PC-9 (cell line): ENCODE results near the gene CBX5. TPM values are rescaled to one million over a fixed set of nuclear protein-coding genes. Genes with fewer than 3 reads are reported as not detected.

Experiments
- BruUV-seq: library from RNA; stranded (reverse); fragments of 400-500 nt; replicated peaks from 2 replicates; lab custom pipeline; 2021; lab: Mats Ljungman, UMichigan
- CTCF ChIA-PET: fragments of 300-600 bp; sonication (Branson Sonifier 250); formaldehyde crosslinking; loops from one replicate; lab custom pipeline; 2022; ENCODE audit warnings: antibody characterized with exemption; lab: Charles Lee
- POLR2A ChIA-PET: fragments of 300-600 bp; sonication (Branson Sonifier 250); formaldehyde crosslinking; loops from one replicate; lab custom pipeline; 2022; ENCODE audit warnings: antibody characterized with exemption; ENCODE audit not compliant: unreplicated experiment; lab: Charles Lee
- DNase-seq, 2 experiments: peaks; one replicate each; pipeline versions ENCODE4 v3.0.0 to v3.0.0-alpha.2; 2015 to 2022; ENCODE audit warnings: mixed read lengths in 1 of 2
- H2AFZ ChIP-seq: fragments of 200-600 bp; sonication (generic); 2 replicates; pipeline ENCODE4 v1.8.1; 2017; ENCODE audit warnings: antibody characterized with exemption
- H3F3A ChIP-seq: fragments of 200-600 bp; sonication (generic); 2 replicates; pipeline ENCODE4 v1.8.1; 2017; ENCODE audit warnings: antibody characterized with exemption, mild to moderate bottlenecking, low read depth; ENCODE audit not compliant: insufficient read depth
- H3K27ac ChIP-seq: fragments of 200-600 bp; sonication (generic); 2 replicates; pipeline ENCODE4 v1.6.1; 2016; ENCODE audit warnings: mixed run types
- H3K27me3 ChIP-seq: fragments of 200-600 bp; sonication (generic); 2 replicates; pipeline ENCODE4 v1.6.1; 2016; ENCODE audit warnings: low read depth, mixed run types; ENCODE audit not compliant: insufficient read depth
- H3K36me3 ChIP-seq: fragments of 200-600 bp; sonication (generic); 2 replicates; pipeline ENCODE4 v1.6.1; 2016; ENCODE audit warnings: low read depth, mixed run types
- H3K4me1 ChIP-seq: fragments of 200-600 bp; sonication (generic); replicated peaks from 2 replicates; pipeline ENCODE4 v1.6.1; 2016; ENCODE audit warnings: mixed run types; ENCODE audit not compliant: insufficient read depth
- H3K4me2 ChIP-seq: fragments of 200-600 bp; sonication (generic); 2 replicates; pipeline ENCODE4 v1.6.1; 2017; ENCODE audit warnings: mixed run types
- H3K4me3 ChIP-seq: fragments of 200-600 bp; sonication (generic); 2 replicates; pipeline ENCODE4 v1.6.1; 2016; ENCODE audit warnings: mixed run types
- H3K79me2 ChIP-seq: fragments of 200-600 bp; sonication (generic); 2 replicates; pipeline ENCODE4 v1.6.1; 2017; ENCODE audit warnings: low read depth, mixed run types
- H3K9me2 ChIP-seq: fragments of 200-600 bp; sonication (generic); 2 replicates; pipeline ENCODE4 v1.8.1; 2017; ENCODE audit warnings: mild to moderate bottlenecking; ENCODE audit not compliant: insufficient read depth
- H3K9me3 ChIP-seq: fragments of 200-600 bp; sonication (generic); 2 replicates; pipeline ENCODE4 v1.8.1; 2016; ENCODE audit warnings: low read depth; ENCODE audit not compliant: insufficient read depth
- H4K20me1 ChIP-seq: fragments of 200-600 bp; sonication (generic); 2 replicates; pipeline ENCODE4 v1.8.1; 2017; ENCODE audit not compliant: insufficient read depth
- EZH2 ChIP-seq: fragments of 200-600 bp; sonication (generic); IDR thresholded peaks from 2 replicates; pipeline ENCODE4 v1.8.0; 2017; ENCODE audit warnings: antibody characterized with exemption, low read depth
- intact Hi-C: fragments of 100-400 bp; cut with micrococcal nuclease; formaldehyde crosslinking; loops from one replicate; pipeline ENCODE4 v1.10.0; 2022; ENCODE audit not compliant: unreplicated experiment
- total RNA-seq: library from RNA; stranded (reverse); gene quantifications from 2 replicates; pipeline ENCODE4 v1.2.3, GENCODE V29; 2021
- TF ChIP-seq, protein P1 (sequence below): fragments of 200-600 bp; sonication (generic); conservative IDR thresholded peaks from 2 replicates; pipeline ENCODE4 v1.6.1; 2017; ENCODE audit warnings: mixed run types, antibody characterized with exemption, mild to moderate bottlenecking, moderate library complexity

The CBX5 gene
- total RNA-seq, 1 experiment from 2014 or later, result 154 TPM

DNA sequence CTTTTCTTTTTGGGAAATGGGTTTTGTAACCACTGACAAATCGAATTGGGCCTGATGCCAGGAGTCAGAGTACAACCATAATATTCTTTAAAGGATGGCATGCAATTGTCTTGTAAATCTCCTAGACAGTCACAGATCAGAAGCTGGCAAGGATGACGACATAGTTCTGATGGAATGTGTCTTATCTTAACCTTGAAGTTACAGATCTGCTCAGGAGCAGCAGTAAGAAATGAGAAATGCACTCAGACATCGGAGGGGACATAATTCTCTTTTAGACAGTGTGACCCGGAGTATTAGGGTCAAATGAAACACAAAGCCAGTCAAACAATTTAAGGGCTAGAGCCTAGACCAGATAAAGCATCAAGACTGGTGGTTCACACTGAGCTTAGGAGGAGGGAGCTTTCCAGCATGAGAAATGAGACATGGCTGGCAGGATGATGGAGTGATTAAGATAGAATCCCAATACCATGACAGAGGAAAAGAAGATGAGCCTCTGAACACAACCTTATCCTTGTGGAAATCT is 17.5 kb downstream of the CBX5 start:
- peak in 1 of 2 experiments; percentile 47 for DNase-seq
- intact Hi-C loops, result no loop called here
- peaks cover 59% of the 10 kb centered on the region for H3K79me2 ChIP-seq
- no peaks in the 10 kb centered on the region for H3K9me3 ChIP-seq
- no peaks in the 10 kb centered on the region for H3K9me2 ChIP-seq
- H3F3A ChIP-seq, result peaks cover 16% of the 10 kb centered on the region
- ChIA-PET CTCF (no interaction called here), POLR2A (interaction anchor here (0.5 to 1.2 kb wide), 4 partner anchors 18 to 570 kb away, joined by 3 to 16 read pairs (median 5); partner anchors contain the start of gene HNRNPA1)
- H3K4me2 ChIP-seq, result 0 out of 2 replicates have a peak overlapping the region, but pooled peaks have one; percentile 5
- no peak overlapping the region for H2AFZ ChIP-seq
- H3K4me1 ChIP-seq, result peaks cover 10% of the 10 kb centered on the region; the same call in 1 of the 2 replicates
- peak overlapping the region; percentile 17; the same call in 1 of the 2 replicates for H3K27ac ChIP-seq
- no TSS peak for BruUV-seq
- TF ChIP-seq EZH2, result no peak
- TF ChIP-seq, protein P1, sequence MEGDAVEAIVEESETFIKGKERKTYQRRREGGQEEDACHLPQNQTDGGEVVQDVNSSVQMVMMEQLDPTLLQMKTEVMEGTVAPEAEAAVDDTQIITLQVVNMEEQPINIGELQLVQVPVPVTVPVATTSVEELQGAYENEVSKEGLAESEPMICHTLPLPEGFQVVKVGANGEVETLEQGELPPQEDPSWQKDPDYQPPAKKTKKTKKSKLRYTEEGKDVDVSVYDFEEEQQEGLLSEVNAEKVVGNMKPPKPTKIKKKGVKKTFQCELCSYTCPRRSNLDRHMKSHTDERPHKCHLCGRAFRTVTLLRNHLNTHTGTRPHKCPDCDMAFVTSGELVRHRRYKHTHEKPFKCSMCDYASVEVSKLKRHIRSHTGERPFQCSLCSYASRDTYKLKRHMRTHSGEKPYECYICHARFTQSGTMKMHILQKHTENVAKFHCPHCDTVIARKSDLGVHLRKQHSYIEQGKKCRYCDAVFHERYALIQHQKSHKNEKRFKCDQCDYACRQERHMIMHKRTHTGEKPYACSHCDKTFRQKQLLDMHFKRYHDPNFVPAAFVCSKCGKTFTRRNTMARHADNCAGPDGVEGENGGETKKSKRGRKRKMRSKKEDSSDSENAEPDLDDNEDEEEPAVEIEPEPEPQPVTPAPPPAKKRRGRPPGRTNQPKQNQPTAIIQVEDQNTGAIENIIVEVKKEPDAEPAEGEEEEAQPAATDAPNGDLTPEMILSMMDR, result no peak
- no peak overlapping the region for H3K4me3 ChIP-seq
- peaks cover 11% of the 10 kb centered on the region; the same call in 1 of the 2 replicates for H4K20me1 ChIP-seq
- no peaks in the 10 kb centered on the region for H3K36me3 ChIP-seq
- H3K27me3 ChIP-seq, result no peaks in the 10 kb centered on the region

DNA sequence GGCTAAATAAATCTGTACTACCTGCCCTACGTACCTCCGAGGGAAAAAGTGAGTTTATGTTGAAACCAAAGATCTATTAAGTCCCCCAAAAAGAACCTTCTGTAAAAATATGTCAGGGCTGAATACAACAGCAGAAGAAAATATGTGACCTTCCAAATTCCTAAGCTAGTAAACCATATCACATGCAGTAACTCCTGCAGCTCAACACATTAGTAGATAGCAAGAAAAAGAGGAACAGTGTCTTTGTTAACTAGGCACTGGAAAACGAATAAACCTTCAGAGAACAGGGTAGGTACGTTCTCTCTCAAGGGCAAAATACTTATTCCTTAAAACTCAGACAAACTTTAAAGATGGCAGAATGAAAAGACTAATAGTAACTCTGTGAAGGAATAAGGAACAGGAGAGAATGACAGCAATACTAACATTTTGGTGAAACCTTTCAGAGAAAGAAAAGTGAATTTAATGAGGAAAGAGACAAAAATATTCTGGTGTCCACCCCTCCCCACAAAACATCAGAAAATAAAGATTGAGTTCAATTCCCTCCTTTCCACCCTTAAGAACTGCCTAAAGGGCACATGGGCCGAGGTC is 18.0 kb downstream of the CBX5 start:
- Histone ChIP-seq H3K79me2 (peaks cover 59% of the 10 kb centered on the region), H3K4me1 (peaks cover 10% of the 10 kb centered on the region; the same call in 1 of the 2 replicates), H4K20me1 (peaks cover 11% of the 10 kb centered on the region; the same call in 1 of the 2 replicates), H3K9me3 (no peaks in the 10 kb centered on the region), H3F3A (peaks cover 16% of the 10 kb centered on the region), H3K4me3 (no peak overlapping the region), H3K4me2 (no peak overlapping the region), H3K9me2 (no peaks in the 10 kb centered on the region), H3K27me3 (no peaks in the 10 kb centered on the region), H2AFZ (no peak overlapping the region), H3K27ac (peak overlapping the region; percentile 17; the same call in 1 of the 2 replicates), H3K36me3 (no peaks in the 10 kb centered on the region)
- no TSS peak for BruUV-seq
- POLR2A ChIA-PET, result no interaction called here
- no peak for TF ChIP-seq EZH2
- TF ChIP-seq, protein P1, result no peak
- intact Hi-C loops, result no loop called here
- DNase-seq, result no peak
- CTCF ChIA-PET, result no interaction called here

GRCh38 chr12:54259194-54260011 is 20.5 kb downstream of the CBX5 start:
- BruUV-seq, result no TSS peak
- POLR2A ChIA-PET, result interaction anchor here (0.7 kb wide), 1 partner anchor 254 kb away, joined by 3 read pairs; no protein-coding TSS in a partner anchor
- Histone ChIP-seq H3K79me2 (peaks cover 45% of the 10 kb centered on the region), H4K20me1 (peaks cover 6% of the 10 kb centered on the region; the same call in 1 of the 2 replicates), H2AFZ (no peak overlapping the region), H3K36me3 (peaks cover 10% of the 10 kb centered on the region; the same call in 1 of the 2 replicates), H3K27me3 (no peaks in the 10 kb centered on the region), H3K4me1 (peaks cover 10% of the 10 kb centered on the region; the same call in 1 of the 2 replicates), H3F3A (peaks cover 16% of the 10 kb centered on the region), H3K9me2 (no peaks in the 10 kb centered on the region), H3K4me2 (no peak overlapping the region), H3K9me3 (no peaks in the 10 kb centered on the region), H3K27ac (no peak overlapping the region), H3K4me3 (no peak overlapping the region)
- no peak for DNase-seq
- intact Hi-C loops, result loop anchor here (10.0 kb wide), 1 partner anchor 105 kb away; the partner anchor contains the start of gene GPR84
- TF ChIP-seq EZH2, result no peak
- TF ChIP-seq, protein P1, result no peak
- CTCF ChIA-PET, result interaction anchor here (2.0 kb wide), 1 partner anchor 65 kb away, joined by 5 read pairs; the partner anchor contains the start of gene COPZ1
